Hematopoietic multipotent progenitor cell treated with erythropoietin and hydrocortisone succinate and interleukin-3 and kit ligand, for 15 days (in vitro differentiated cells): ENCODE results near the gene NCAPG.
A peak's percentile ranks its signal among the peaks of the same experiment; 100 is the strongest.
"Not testable (repeated sequence)": the region's sequence is repeated elsewhere in the genome, so short reads cannot be mapped to it uniquely, and the experiment has no call there.

Experiments used
- DNase-seq: peaks from one replicate; pipeline ENCODE4 v3.0.0-alpha.2; 2015; ENCODE audit warnings: low spot score

Gene NCAPG

GRCh38 chr4:17788956-17789355 lies 21.8 kb upstream of the NCAPG start:
- DNase-seq = no peak

GRCh38 chr4:17794730-17795129 lies 16.0 kb upstream of the NCAPG start:
- DNase-seq = no peak

- no peak for DNase-seq
Observed at GRCh38 chr4:17797808-17798207, 13.0 kb upstream of the NCAPG start.

GRCh38 chr4:17805580-17806155 lies 5.1 kb upstream of the NCAPG start:
- DNase-seq = no peak

- DNase-seq = no peak
Observed at GRCh38 chr4:17807446-17807845, 3.3 kb upstream of the NCAPG start.

GRCh38 chr4:17809667-17810066 lies 1.1 kb upstream of the NCAPG start:
- no peak for DNase-seq

- peak; percentile 65 for DNase-seq
Observed at GRCh38 chr4:17811078-17811603, 362 bp downstream of the NCAPG start.

GRCh38 chr4:17812125-17812524 lies 1.3 kb downstream of the NCAPG start:
- no peak for DNase-seq

- DNase-seq = no peak
Observed at GRCh38 chr4:17812801-17813200, 2.0 kb downstream of the NCAPG start.

GRCh38 chr4:17814140-17814539 lies 3.4 kb downstream of the NCAPG start:
- DNase-seq = no peak

- DNase-seq = no peak
Observed at GRCh38 chr4:17816142-17816541, 5.4 kb downstream of the NCAPG start.

GRCh38 chr4:17817027-17817426 lies 6.2 kb downstream of the NCAPG start:
- peak; percentile 17 for DNase-seq

GRCh38 chr4:17823871-17824669 lies 13.3 kb downstream of the NCAPG start:
- no peak for DNase-seq

- no peak for DNase-seq
Observed at GRCh38 chr4:17846266-17846665, 35.5 kb downstream of the NCAPG start.

GRCh38 chr4:17850295-17850694 lies 39.5 kb downstream of the NCAPG start:
- DNase-seq = not testable (repeated sequence)

- DNase-seq = no peak
Observed at GRCh38 chr4:17851959-17852358, 41.2 kb downstream of the NCAPG start.

GRCh38 chr4:17854036-17854435 lies 43.3 kb downstream of the NCAPG start:
- no peak for DNase-seq

GRCh38 chr4:17859793-17860406 lies 49.1 kb downstream of the NCAPG start:
- DNase-seq = no peak

GRCh38 chr4:17861906-17862305 lies 51.1 kb downstream of the NCAPG start:
- not testable (repeated sequence) for DNase-seq

- no peak for DNase-seq
Observed at GRCh38 chr4:17865866-17866363, 55.1 kb downstream of the NCAPG start.

GRCh38 chr4:17866810-17867209 lies 56.0 kb downstream of the NCAPG start:
- no peak for DNase-seq

GRCh38 chr4:17867276-17867675 lies 56.5 kb downstream of the NCAPG start:
- DNase-seq = no peak

GRCh38 chr4:17869327-17869726 lies 58.5 kb downstream of the NCAPG start:
- no peak for DNase-seq
